OCI-LY3 (cell line): Measurements from ENCODE around the gene CRADD.

ENCODE experiments used
- CTCF ChIP-seq: fragments of 200-600, 300-600 bp; sonication (generic); IDR thresholded peaks from 2 replicates; pipeline ENCODE4 v1.5.1; 2014; ENCODE audit warnings: antibody characterized with exemption, low read length, low read depth
- EZH2phosphoT487 ChIP-seq: fragments of 200-600 bp; shearing (Covaris generic); IDR thresholded peaks from 2 replicates; pipeline ENCODE4 v1.6.1; 2018; ENCODE audit warnings: antibody characterized with exemption, mixed run types, low read depth

DNA sequence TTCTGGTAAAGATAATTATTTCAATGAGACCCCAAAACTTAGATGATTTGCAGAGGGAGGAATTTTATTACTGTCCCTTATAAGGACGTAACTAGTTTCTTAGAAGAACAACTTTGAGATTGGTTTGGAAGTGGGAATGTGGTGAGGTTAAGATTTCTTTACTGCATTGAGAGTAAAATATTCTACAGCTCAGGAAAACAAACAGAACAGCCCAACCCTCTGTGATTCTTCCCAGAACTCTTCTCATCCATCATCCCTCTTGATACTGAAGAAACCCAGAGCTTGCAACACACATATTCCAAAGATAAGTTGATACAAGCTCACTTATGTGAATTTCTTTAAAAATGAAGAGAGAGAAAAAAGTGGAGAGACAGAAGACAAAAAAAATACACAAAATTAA lies 234.2 kb downstream of the CRADD start:
- no peak for TF ChIP-seq CTCF
- no peak for TF ChIP-seq EZH2phosphoT487
